Esophagus squamous epithelium (tissue), 5 donors: Measurements from ENCODE around the gene CDKAL1. TPM values are rescaled to one million over a fixed set of nuclear protein-coding genes. Genes with fewer than 3 reads are reported as not detected.

Experiments
- DNase-seq: peaks from one replicate; lab custom pipeline; 2025; lab: John Stamatoyannopoulos, UW
- H3K27ac ChIP-seq, 4 donors: fragments of 200-600 bp; sonication (generic); one replicate each; pipeline ENCODE4 v1.5.1; 2016 to 2019; ENCODE audit warnings: mild to moderate bottlenecking in 1 of 4
- H3K27me3 ChIP-seq, 4 donors: fragments of 200-600 bp; sonication (generic); 1 replicate in 3 of 4; 2 replicates in 1 of 4; pipeline versions ENCODE4 v1.5.1 to v1.6.0; 2017 to 2021; ENCODE audit warnings: antibody characterized with exemption in 1 of 4
- H3K36me3 ChIP-seq, 3 donors: fragments of 200-600 bp; sonication (generic); one replicate each; pipeline ENCODE4 v1.5.1; 2016 to 2019
- H3K4me1 ChIP-seq, 3 donors: fragments of 200-600 bp; sonication (generic); one replicate each; pipeline ENCODE4 v1.5.1; 2017 to 2019
- H3K4me3 ChIP-seq, 4 donors: fragments of 200-600 bp; sonication (generic); 1 replicate in 3 of 4; 2 replicates in 1 of 4; pipeline ENCODE4 v1.5.1; 2016 to 2019; ENCODE audit warnings: mild to moderate bottlenecking in 2 of 4, moderate library complexity in 1 of 4
- H3K9me3 ChIP-seq, 3 donors: fragments of 200-600 bp; sonication (generic); one replicate each; pipeline ENCODE4 v1.5.1; 2016 to 2019
- CTCF ChIP-seq, 6 experiments: fragments of 450-650 bp in 4 of 6; fragments of 200-600 bp in 2 of 6; sonication (generic) in 2 of 6; IDR thresholded peaks; one replicate each; pipeline ENCODE4 v1.5.1; 2016 to 2019; ENCODE audit warnings: antibody characterized with exemption in 6 of 6, mild to moderate bottlenecking in 4 of 6, moderate library complexity in 4 of 6
- POLR2A ChIP-seq, 4 donors: fragments of 450-650 bp; IDR thresholded peaks; one replicate each; pipeline ENCODE4 v1.6.1; 2017; ENCODE audit warnings: antibody characterized with exemption in 4 of 4, mild to moderate bottlenecking in 4 of 4, moderate library complexity in 3 of 4
- WGBS, 2 donors: methylation state at CpG; one replicate each; pipeline ENCODE4 v1.1.5; 2018; 5-methylcytosine and 5-hydroxymethylcytosine counted together
- intact Hi-C: fragments of 100-400 bp; cut with DNase I; formaldehyde crosslinking; loops from one replicate; pipeline ENCODE4 v1.15.0; 2022
- total RNA-seq, 4 donors: library from RNA; depleted of rRNA; stranded (reverse); fragments of >200 nt; gene quantifications; one replicate each; pipeline ENCODE4 v1.1.0, GENCODE V29; 2016
- donor health status: DM: yes; HTN: yes; CAD: no.

CDKAL1 gene
- total RNA-seq, 4 donors from 2014 or later, result 6.5 to 13.0 (median 10.7) TPM

- intact Hi-C loops, result no loop called here
- H3K27me3 ChIP-seq, result no peaks in the 10 kb centered on the region
- H3K27ac ChIP-seq, result no peak overlapping the region
- H3K4me1 ChIP-seq, result peaks cover 0 to 11% (median 0%) of the 10 kb centered on the region in 3 donors
- no peaks in the 10 kb centered on the region for H3K9me3 ChIP-seq
- peaks cover 0 to 51% (median 0%) of the 10 kb centered on the region in 3 donors for H3K36me3 ChIP-seq
- TF ChIP-seq CTCF (IDR thresholded peaks at IDR 0.05) (no peak), POLR2A (IDR thresholded peaks at IDR 0.05) (no peak)
- DNase-seq, result no peak
- no peak overlapping the region for H3K4me3 ChIP-seq
- 91% methylated on average over 3 of the region's 3 CpGs for WGBS, 2 donors
Measured at GRCh38 chr6:20577173-20577688, 43.0 kb downstream of the CDKAL1 start.

- intact Hi-C loops, result no loop called here
- 94 to 100% methylated on average over 1 of the region's 1 CpG for WGBS, 2 donors
- Histone ChIP-seq H3K27ac (no peak overlapping the region), H3K9me3 (no peaks in the 10 kb centered on the region), H3K27me3 (no peaks in the 10 kb centered on the region), H3K36me3 (peaks cover 0 to 53% (median 0%) of the 10 kb centered on the region in 3 donors), H3K4me3 (no peak overlapping the region), H3K4me1 (no peaks in the 10 kb centered on the region)
- TF ChIP-seq POLR2A (IDR thresholded peaks at IDR 0.05) (no peak), CTCF (IDR thresholded peaks at IDR 0.05) (no peak)
- no peak for DNase-seq
Measured at GRCh38 chr6:20581070-20581469, 46.8 kb downstream of the CDKAL1 start.

- H3K27me3 ChIP-seq, result no peaks in the 10 kb centered on the region
- intact Hi-C loops, result no loop called here
- H3K4me1 ChIP-seq, result no peaks in the 10 kb centered on the region
- TF ChIP-seq POLR2A (IDR thresholded peaks at IDR 0.05), result no peak
- no peak for TF ChIP-seq CTCF (IDR thresholded peaks at IDR 0.05)
- H3K4me3 ChIP-seq, result no peak overlapping the region
- H3K36me3 ChIP-seq, result peaks cover 0 to 37% (median 0%) of the 10 kb centered on the region in 3 donors
- 80 to 88% methylated on average over 4 of the region's 4 CpGs for WGBS, 2 donors
- no peak overlapping the region for H3K27ac ChIP-seq
- no peaks in the 10 kb centered on the region for H3K9me3 ChIP-seq
- no peak for DNase-seq
Measured at GRCh38 chr6:20582586-20583443, 48.6 kb downstream of the CDKAL1 start.

GRCh38 chr6:20583444-20583800, 49.2 kb downstream of the CDKAL1 start:
- Histone ChIP-seq H3K36me3 (peaks cover 0 to 33% (median 0%) of the 10 kb centered on the region in 3 donors), H3K27ac (no peak overlapping the region), H3K9me3 (no peaks in the 10 kb centered on the region), H3K4me1 (peaks cover 0 to under 1% (median 0%) of the 10 kb centered on the region in 3 donors), H3K4me3 (no peak overlapping the region), H3K27me3 (no peaks in the 10 kb centered on the region)
- intact Hi-C loops, result no loop called here
- TF ChIP-seq POLR2A (IDR thresholded peaks at IDR 0.05), result no peak
- no peak for TF ChIP-seq CTCF (IDR thresholded peaks at IDR 0.05)
- 51% methylated on average over 3 of the region's 3 CpGs for WGBS, 2 donors
- no peak for DNase-seq

GRCh38 chr6:20584100-20584731, 50.0 kb downstream of the CDKAL1 start:
- H3K27ac ChIP-seq, result no peak overlapping the region
- peaks cover 0 to 8% (median 0%) of the 10 kb centered on the region in 3 donors for H3K4me1 ChIP-seq
- no peak for DNase-seq
- no peaks in the 10 kb centered on the region for H3K27me3 ChIP-seq
- H3K4me3 ChIP-seq, result no peak overlapping the region
- H3K36me3 ChIP-seq, result peaks cover 0 to 26% (median 0%) of the 10 kb centered on the region in 3 donors
- WGBS, 2 donors, result 83 to 84% methylated on average over 2 of the region's 2 CpGs
- intact Hi-C loops, result no loop called here
- H3K9me3 ChIP-seq, result no peaks in the 10 kb centered on the region
- TF ChIP-seq POLR2A (IDR thresholded peaks at IDR 0.05) (no peak), CTCF (IDR thresholded peaks at IDR 0.05) (no peak)
